Upper lobe of left lung (tissue), 4 donors: Measurements from ENCODE around the gene PSORS1C2.

Experiments
- CTCF ChIP-seq, 6 experiments: fragments of 450-650 bp in 4 of 6; fragments of 200-600 bp in 2 of 6; sonication (generic) in 2 of 6; IDR thresholded peaks; one replicate each; pipeline ENCODE4 v1.5.1; 2016 to 2019; ENCODE audit warnings: antibody characterized with exemption in 6 of 6
- POLR2A ChIP-seq, 4 donors: fragments of 450-650 bp; IDR thresholded peaks; one replicate each; pipeline ENCODE4 v1.5.1; 2016 to 2017; ENCODE audit warnings: antibody characterized with exemption in 4 of 4, mild to moderate bottlenecking in 2 of 4

DNA sequence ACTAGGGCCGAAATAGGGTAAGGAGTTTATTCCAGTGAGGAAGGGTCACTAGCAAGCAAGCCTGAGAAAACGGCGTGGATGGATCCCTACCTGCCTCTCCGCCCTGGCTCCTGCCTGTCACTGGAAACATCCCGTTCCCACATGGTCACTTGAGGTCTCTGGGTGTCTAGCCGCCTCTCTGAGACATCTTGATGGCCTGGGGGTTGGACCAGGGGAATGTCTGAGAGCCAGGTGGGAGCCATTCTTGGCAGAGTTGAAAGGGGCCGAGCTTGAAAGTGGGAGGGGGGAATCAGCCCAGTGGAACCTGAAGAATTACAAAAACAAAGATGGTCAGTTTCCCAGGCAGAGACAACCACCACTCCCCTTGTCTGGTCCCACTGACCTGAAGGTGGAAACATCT is 17.8 kb upstream of the PSORS1C2 start:
- TF ChIP-seq CTCF (IDR thresholded peaks at IDR 0.05) (no peak), POLR2A (IDR thresholded peaks at IDR 0.05) (no peak)
